AG09309 (cell line): Measurements from ENCODE around the gene C11orf91.

ENCODE experiments used
- DNase-seq: peaks from one replicate; pipeline ENCODE4 v3.0.0-alpha.2; 2010; ENCODE audit warnings: low read depth
- H3K4me3 ChIP-seq: 2 replicates; pipeline ENCODE4 v1.5.1; 2011; ENCODE audit warnings: mild to moderate bottlenecking, low read depth, low read length, moderate library complexity; ENCODE audit not compliant: control insufficient read depth
- CTCF ChIP-seq: IDR thresholded peaks from 2 replicates; pipeline ENCODE4 v1.5.1; 2011; ENCODE audit warnings: mild to moderate bottlenecking, low read depth, low read length, inconsistent platforms; ENCODE audit not compliant: insufficient read depth, control insufficient read depth; ENCODE audit errors: missing control alignments

The C11orf91 gene

DNA sequence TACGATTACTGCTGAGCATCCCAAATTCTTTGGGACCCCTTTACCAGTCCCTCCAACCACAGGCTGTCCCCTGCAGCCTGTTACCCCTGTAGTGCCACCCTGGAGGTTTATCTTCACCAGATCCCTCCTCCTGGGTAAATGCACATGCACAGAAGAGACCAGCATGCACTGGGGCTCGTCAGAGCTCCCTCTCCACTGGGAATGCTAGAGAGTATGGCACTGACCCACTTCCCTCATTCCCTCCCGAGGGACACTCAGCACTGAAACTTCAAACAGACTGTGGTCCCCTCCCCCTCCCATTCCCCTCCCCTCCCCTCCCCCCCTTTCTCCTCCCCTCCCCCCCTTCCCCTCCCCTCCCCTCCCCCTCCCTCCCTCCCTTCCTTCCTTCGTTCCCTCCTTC is 49.1 kb downstream of the C11orf91 start:
- H3K4me3 ChIP-seq = no peak overlapping the region
- no peak for DNase-seq
- TF ChIP-seq CTCF = no peak

- DNase-seq = no peak
- no peak for TF ChIP-seq CTCF
- no peak overlapping the region for H3K4me3 ChIP-seq
These were observed 50.7 kb downstream of the C11orf91 start for GRCh38 chr11:33649944-33650343.
